ENCODE measurements around the gene SLC22A17. TPM values are rescaled to one million over a fixed set of nuclear protein-coding genes. Genes with fewer than 3 reads are reported as not detected.

Gene SLC22A17
- total RNA-seq, 4 donors from 2014 or later: 0.88 to 9.2 (median 3.3) TPM

- H3K27me3 ChIP-seq: peaks cover 0 to 29% (median 0%) of the 10 kb centered on the region in 4 donors
- H3K27ac ChIP-seq: peak overlapping the region; percentile 97 to 99 (median 98)
- 0 to 2% methylated on average over 4 to 17 of the region's 51 CpGs for WGBS, 2 donors
- no peaks in the 10 kb centered on the region for H3K9me3 ChIP-seq
- H3K36me3 ChIP-seq: no peaks in the 10 kb centered on the region
- DNase-seq: no peak
- intact Hi-C loops (cut with DNase I): no loop called here
- peaks cover 31 to 91% (median 36%) of the 10 kb centered on the region in 3 donors for H3K4me1 ChIP-seq
- peak overlapping the region; percentile 49 to 81 (median 67) for H3K4me3 ChIP-seq
- no peak for TF ChIP-seq CTCF (IDR thresholded peaks at IDR 0.05)
- TF ChIP-seq POLR2A (IDR thresholded peaks at IDR 0.05): peak in 2 of 4 donors; percentile 38 to 73
These were observed 13.2 kb upstream of the SLC22A17 start for GRCh38 chr14:23365732-23366425.

- Histone ChIP-seq H3K4me3 (peak within 1 kb of the TSS; percentile 49 to 81 (median 67)), H3K4me1 (peaks cover 31 to 91% (median 36%) of the 10 kb centered on the region in 3 donors), H3K36me3 (peaks cover 0 to 6% (median 0%) of the 10 kb centered on the region in 3 donors), H3K27me3 (peaks cover 0 to 29% (median 0%) of the 10 kb centered on the region in 4 donors), H3K27ac (peak within 1 kb of the TSS; percentile 97 to 99 (median 98)), H3K9me3 (no peaks in the 10 kb centered on the region)
- TF ChIP-seq CTCF (IDR thresholded peaks at IDR 0.05) (no peak), POLR2A (IDR thresholded peaks at IDR 0.05) (peak in 2 of 4 donors; percentile 10 to 40)
- 0% methylated on average over 3 to 4 of the region's 74 CpGs for WGBS, 2 donors
- DNase-seq: no peak
- intact Hi-C loops (cut with DNase I): no loop called here
These were observed 12.5 kb upstream of the SLC22A17 start, which contains the start of gene EFS for GRCh38 chr14:23365036-23365731. Gene EFS (minus strand): TSS chr14:23365172. CDS start chr14:23365025, 147 bp downstream.

GRCh38 chr14:23364164-23365035 is 11.7 kb upstream of the SLC22A17 start:
- Histone ChIP-seq H3K36me3 (peaks cover 0 to 14% (median 0%) of the 10 kb centered on the region in 3 donors), H3K4me3 (peak overlapping the region; percentile 49 to 81 (median 67)), H3K4me1 (peaks cover 27 to 87% (median 36%) of the 10 kb centered on the region in 3 donors), H3K27me3 (peaks cover 0 to 36% (median 0%) of the 10 kb centered on the region in 4 donors), H3K27ac (peak overlapping the region; percentile 97 to 99 (median 98)), H3K9me3 (no peaks in the 10 kb centered on the region)
- intact Hi-C loops (cut with DNase I): no loop called here
- TF ChIP-seq POLR2A (IDR thresholded peaks at IDR 0.05) (peak in 1 of 4 donors; percentile 5), CTCF (IDR thresholded peaks at IDR 0.05) (no peak)
- WGBS, 2 donors: 10 to 11% methylated on average over 15 to 20 of the region's 21 CpGs
- DNase-seq: no peak

- peak overlapping the region in 2 of 4 donors; percentile 13 to 52 for H3K27ac ChIP-seq
- intact Hi-C loops (cut with DNase I): no loop called here
- H3K4me1 ChIP-seq: peaks cover 27 to 74% (median 31%) of the 10 kb centered on the region in 3 donors
- no peaks in the 10 kb centered on the region for H3K9me3 ChIP-seq
- TF ChIP-seq CTCF (IDR thresholded peaks at IDR 0.05): no peak
- no peak for DNase-seq
- WGBS, 2 donors: 58 to 59% methylated on average over 3 of the region's 3 CpGs
- H3K4me3 ChIP-seq: no peak overlapping the region
- H3K36me3 ChIP-seq: peaks cover 5 to 36% (median 14%) of the 10 kb centered on the region in 3 donors
- peaks cover 0 to 40% (median 0%) of the 10 kb centered on the region in 4 donors for H3K27me3 ChIP-seq
These were observed 9.5 kb upstream of the SLC22A17 start for GRCh38 chr14:23362200-23362599.
